A673 (cell line): ENCODE results near the gene RIPPLY3.

Source experiments
- EZH2 ChIP-seq: fragments of 200-600 bp; sonication (generic); IDR thresholded peaks from 2 replicates; pipeline ENCODE4 v1.6.1; 2017; ENCODE audit warnings: borderline replicate concordance, low read depth, mild to moderate bottlenecking, mixed read lengths, antibody characterized with exemption, low read length; ENCODE audit not compliant: poor library complexity, severe bottlenecking
- TF ChIP-seq, protein P1 (sequence below): fragments of 300-800, 200-600 bp; sonication (generic); conservative IDR thresholded peaks from 2 replicates; pipeline ENCODE4 v1.5.1; 2017; ENCODE audit warnings: low read depth, mild to moderate bottlenecking, antibody characterized with exemption, low read length, moderate library complexity, mixed read lengths

DNA sequence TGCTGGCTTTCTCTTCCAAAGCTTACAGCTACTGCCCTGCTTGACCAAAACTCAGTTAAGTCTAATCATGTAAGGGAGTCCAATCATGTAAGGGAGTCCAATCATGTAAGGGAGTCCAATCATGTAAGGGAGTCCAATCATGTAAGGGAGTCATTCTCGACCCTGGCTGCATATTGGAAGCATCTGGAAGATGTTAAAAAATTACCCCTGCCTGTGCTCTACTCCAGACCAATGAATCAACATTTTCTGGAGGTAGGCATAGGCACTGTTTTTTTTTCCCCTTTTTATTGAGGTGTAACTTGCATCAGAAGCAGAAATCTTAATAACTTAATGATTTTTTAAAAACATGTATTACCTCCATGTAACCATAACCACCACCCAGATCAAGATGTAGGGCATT is 56.9 kb downstream of the RIPPLY3 start:
- TF ChIP-seq EZH2: no peak
- TF ChIP-seq, protein P1, sequence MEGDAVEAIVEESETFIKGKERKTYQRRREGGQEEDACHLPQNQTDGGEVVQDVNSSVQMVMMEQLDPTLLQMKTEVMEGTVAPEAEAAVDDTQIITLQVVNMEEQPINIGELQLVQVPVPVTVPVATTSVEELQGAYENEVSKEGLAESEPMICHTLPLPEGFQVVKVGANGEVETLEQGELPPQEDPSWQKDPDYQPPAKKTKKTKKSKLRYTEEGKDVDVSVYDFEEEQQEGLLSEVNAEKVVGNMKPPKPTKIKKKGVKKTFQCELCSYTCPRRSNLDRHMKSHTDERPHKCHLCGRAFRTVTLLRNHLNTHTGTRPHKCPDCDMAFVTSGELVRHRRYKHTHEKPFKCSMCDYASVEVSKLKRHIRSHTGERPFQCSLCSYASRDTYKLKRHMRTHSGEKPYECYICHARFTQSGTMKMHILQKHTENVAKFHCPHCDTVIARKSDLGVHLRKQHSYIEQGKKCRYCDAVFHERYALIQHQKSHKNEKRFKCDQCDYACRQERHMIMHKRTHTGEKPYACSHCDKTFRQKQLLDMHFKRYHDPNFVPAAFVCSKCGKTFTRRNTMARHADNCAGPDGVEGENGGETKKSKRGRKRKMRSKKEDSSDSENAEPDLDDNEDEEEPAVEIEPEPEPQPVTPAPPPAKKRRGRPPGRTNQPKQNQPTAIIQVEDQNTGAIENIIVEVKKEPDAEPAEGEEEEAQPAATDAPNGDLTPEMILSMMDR: no peak
